Neural progenitor cell (in vitro differentiated cells): ENCODE data around the gene EEF1AKMT3. TPM values are rescaled to one million over a fixed set of nuclear protein-coding genes. Genes with fewer than 3 reads are reported as not detected.
A peak's percentile ranks its signal among the peaks of the same experiment; 100 is the strongest.

Experiments
- DNase-seq: peaks from one replicate; pipeline ENCODE4 v3.0.0-alpha.2; 2016; ENCODE audit warnings: low spot score
- H2AFZ ChIP-seq: fragments of 200-600 bp; sonication (generic); replicated peaks from 2 replicates; pipeline ENCODE4 v1.6.1; 2016; ENCODE audit warnings: antibody characterized with exemption
- H3F3A ChIP-seq: fragments of 200-600 bp; sonication (generic); 2 replicates; pipeline ENCODE4 v1.6.1; 2016; ENCODE audit warnings: antibody characterized with exemption, low read depth
- H3K27ac ChIP-seq: fragments of 200-600 bp; sonication (generic); 2 replicates; pipeline ENCODE4 v1.5.1; 2016; ENCODE audit warnings: mild to moderate bottlenecking
- H3K27me3 ChIP-seq: fragments of 200-600 bp; sonication (generic); 2 replicates; pipeline ENCODE4 v1.6.1; 2016; ENCODE audit warnings: mild to moderate bottlenecking, moderate library complexity
- H3K36me3 ChIP-seq: fragments of 200-600 bp; sonication (generic); 2 replicates; pipeline ENCODE4 v1.5.1; 2016
- H3K4me1 ChIP-seq: fragments of 200-600 bp; sonication (generic); 2 replicates; pipeline ENCODE4 v1.6.1; 2016; ENCODE audit warnings: mixed run types
- H3K4me2 ChIP-seq: fragments of 200-600 bp; sonication (generic); 2 replicates; pipeline ENCODE4 v1.6.1; 2016
- H3K4me3 ChIP-seq: fragments of 200-600 bp; sonication (generic); 2 replicates; pipeline ENCODE4 v1.5.1; 2016
- H3K79me2 ChIP-seq: fragments of 200-600 bp; sonication (generic); 2 replicates; pipeline ENCODE4 v1.6.1; 2016; ENCODE audit warnings: low read depth
- H3K9ac ChIP-seq: fragments of 200-600 bp; sonication (generic); 2 replicates; pipeline ENCODE4 v1.6.1; 2016
- H3K9me3 ChIP-seq: fragments of 200-600 bp; sonication (generic); 2 replicates; pipeline ENCODE4 v1.5.1; 2016; ENCODE audit warnings: low read depth
- H4K20me1 ChIP-seq: fragments of 200-600 bp; sonication (generic); 2 replicates; pipeline ENCODE4 v1.6.1; 2016; ENCODE audit warnings: low read depth
- H3K27ac Mint-ChIP-seq: 3 replicates; pipeline ENCODE4 v1.8.0; 2021; ENCODE audit warnings: mixed read lengths
- H3K27me3 Mint-ChIP-seq: 2 replicates; pipeline ENCODE4 v1.8.0; 2022; ENCODE audit warnings: low read depth, mild to moderate bottlenecking, inconsistent platforms, moderate library complexity, mixed read lengths; ENCODE audit not compliant: insufficient read depth
- H3K36me3 Mint-ChIP-seq: 3 replicates; pipeline ENCODE4 v1.8.0; 2021; ENCODE audit warnings: mixed read lengths
- H3K4me1 Mint-ChIP-seq: 3 replicates; pipeline ENCODE4 v1.8.0; 2021; ENCODE audit warnings: mixed read lengths
- H3K4me3 Mint-ChIP-seq: 3 replicates; pipeline ENCODE4 v1.8.0; 2021; ENCODE audit warnings: mild to moderate bottlenecking, moderate library complexity, mixed read lengths
- H3K9me3 Mint-ChIP-seq: 3 replicates; pipeline ENCODE4 v1.8.0; 2020; ENCODE audit warnings: mixed read lengths
- EZH2 ChIP-seq: fragments of 200-600 bp; sonication (generic); IDR thresholded peaks from 2 replicates; pipeline ENCODE4 v1.6.1; 2017; ENCODE audit warnings: antibody characterized with exemption, mild to moderate bottlenecking, moderate library complexity
- EZH2phosphoT487 ChIP-seq: fragments of 200-600 bp; sonication (generic); IDR thresholded peaks from 2 replicates; pipeline ENCODE4 v1.6.1; 2017; ENCODE audit warnings: antibody characterized with exemption
- total RNA-seq: library from RNA; depleted of rRNA; stranded (reverse); fragments of >200 nt; gene quantifications from 2 replicates; pipeline ENCODE4 v1.2.3, GENCODE V29; 2015; ENCODE audit warnings: low replicate concordance
- TF ChIP-seq, protein P1 (sequence below): fragments of 200-600 bp; sonication (generic); IDR thresholded peaks from 2 replicates; pipeline ENCODE4 v1.5.1; 2017; ENCODE audit warnings: antibody characterized with exemption, mild to moderate bottlenecking

Gene EEF1AKMT3
- total RNA-seq, 1 donor from 2014 or later, result 2.1 TPM

- H3K4me2 ChIP-seq, result no peak overlapping the region
- DNase-seq, result no peak
- H3K4me1 ChIP-seq, result peaks cover 23% of the 10 kb centered on the region
- no peak overlapping the region for H2AFZ ChIP-seq
- Mint-ChIP-seq H3K27ac (no peak overlapping the region), H3K36me3 (peaks cover 10% of the 10 kb centered on the region), H3K9me3 (no peaks in the 10 kb centered on the region), H3K27me3 (peaks cover 15% of the 10 kb centered on the region), H3K4me3 (no peak overlapping the region), H3K4me1 (peaks cover 40% of the 10 kb centered on the region)
- H3K79me2 ChIP-seq, result peaks cover 14% of the 10 kb centered on the region
- no peak overlapping the region for H3K27ac ChIP-seq
- no peak overlapping the region for H3K4me3 ChIP-seq
- peaks cover 68% of the 10 kb centered on the region for H3K27me3 ChIP-seq
- H3K36me3 ChIP-seq, result no peaks in the 10 kb centered on the region
- peaks cover 11% of the 10 kb centered on the region for H4K20me1 ChIP-seq
- H3K9ac ChIP-seq, result no peak overlapping the region
- H3F3A ChIP-seq, result peaks cover 51% of the 10 kb centered on the region
- TF ChIP-seq, protein P1, sequence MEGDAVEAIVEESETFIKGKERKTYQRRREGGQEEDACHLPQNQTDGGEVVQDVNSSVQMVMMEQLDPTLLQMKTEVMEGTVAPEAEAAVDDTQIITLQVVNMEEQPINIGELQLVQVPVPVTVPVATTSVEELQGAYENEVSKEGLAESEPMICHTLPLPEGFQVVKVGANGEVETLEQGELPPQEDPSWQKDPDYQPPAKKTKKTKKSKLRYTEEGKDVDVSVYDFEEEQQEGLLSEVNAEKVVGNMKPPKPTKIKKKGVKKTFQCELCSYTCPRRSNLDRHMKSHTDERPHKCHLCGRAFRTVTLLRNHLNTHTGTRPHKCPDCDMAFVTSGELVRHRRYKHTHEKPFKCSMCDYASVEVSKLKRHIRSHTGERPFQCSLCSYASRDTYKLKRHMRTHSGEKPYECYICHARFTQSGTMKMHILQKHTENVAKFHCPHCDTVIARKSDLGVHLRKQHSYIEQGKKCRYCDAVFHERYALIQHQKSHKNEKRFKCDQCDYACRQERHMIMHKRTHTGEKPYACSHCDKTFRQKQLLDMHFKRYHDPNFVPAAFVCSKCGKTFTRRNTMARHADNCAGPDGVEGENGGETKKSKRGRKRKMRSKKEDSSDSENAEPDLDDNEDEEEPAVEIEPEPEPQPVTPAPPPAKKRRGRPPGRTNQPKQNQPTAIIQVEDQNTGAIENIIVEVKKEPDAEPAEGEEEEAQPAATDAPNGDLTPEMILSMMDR, result no peak
- TF ChIP-seq EZH2 (no peak), EZH2phosphoT487 (no peak)
- H3K9me3 ChIP-seq, result no peaks in the 10 kb centered on the region
Observed at GRCh38 chr12:57741844-57742738, 30.3 kb upstream of the EEF1AKMT3 start.

- Histone ChIP-seq H3K4me3 (no peak overlapping the region), H3F3A (peaks cover 59% of the 10 kb centered on the region), H3K79me2 (peaks cover 16% of the 10 kb centered on the region), H3K4me2 (no peak overlapping the region), H4K20me1 (peaks cover 3% of the 10 kb centered on the region), H3K9ac (no peak overlapping the region), H3K9me3 (no peaks in the 10 kb centered on the region), H3K4me1 (peaks cover 23% of the 10 kb centered on the region), H3K36me3 (no peaks in the 10 kb centered on the region), H3K27ac (no peak overlapping the region), H3K27me3 (peaks cover 51% of the 10 kb centered on the region), H2AFZ (no peak overlapping the region)
- H3K36me3 Mint-ChIP-seq, result peaks cover 19% of the 10 kb centered on the region
- H3K4me1 Mint-ChIP-seq, result peaks cover 40% of the 10 kb centered on the region
- H3K27me3 Mint-ChIP-seq, result peaks cover 17% of the 10 kb centered on the region
- no peaks in the 10 kb centered on the region for H3K9me3 Mint-ChIP-seq
- DNase-seq, result no peak
- peak overlapping the region; percentile 95 for H3K4me3 Mint-ChIP-seq
- TF ChIP-seq EZH2phosphoT487 (no peak), EZH2 (no peak)
- TF ChIP-seq, protein P1, result no peak
- H3K27ac Mint-ChIP-seq, result no peak overlapping the region
Observed at GRCh38 chr12:57743769-57744168, 28.6 kb upstream of the EEF1AKMT3 start.

GRCh38 chr12:57744194-57744776 lies 28.1 kb upstream of the EEF1AKMT3 start:
- no peak for DNase-seq

More at GRCh38 chr12:57744194-57744776, 28.1 kb upstream of the EEF1AKMT3 start:
- H3K4me1 Mint-ChIP-seq, result peaks cover 36% of the 10 kb centered on the region
- peak overlapping the region; percentile 95 for H3K4me3 Mint-ChIP-seq
- H3K9me3 ChIP-seq, result no peaks in the 10 kb centered on the region
- peaks cover 61% of the 10 kb centered on the region for H3F3A ChIP-seq
- no peak overlapping the region for H3K9ac ChIP-seq
- H3K27ac ChIP-seq, result peak overlapping the region; percentile 94
- TF ChIP-seq EZH2, result no peak
- TF ChIP-seq, protein P1, result no peak
- H3K36me3 Mint-ChIP-seq, result peaks cover 24% of the 10 kb centered on the region
- peak overlapping the region; percentile 99 for H3K27ac Mint-ChIP-seq
- H3K9me3 Mint-ChIP-seq, result no peaks in the 10 kb centered on the region
- H3K27me3 ChIP-seq, result peaks cover 46% of the 10 kb centered on the region
- peak overlapping the region; percentile 85 for H2AFZ ChIP-seq
- peak overlapping the region; percentile 87 for H3K4me3 ChIP-seq
- H3K4me1 ChIP-seq, result peaks cover 20% of the 10 kb centered on the region
- peaks cover 2% of the 10 kb centered on the region for H4K20me1 ChIP-seq
- H3K79me2 ChIP-seq, result peaks cover 21% of the 10 kb centered on the region
- H3K36me3 ChIP-seq, result no peaks in the 10 kb centered on the region
- H3K27me3 Mint-ChIP-seq, result peaks cover 13% of the 10 kb centered on the region
- peak overlapping the region; percentile 98 for H3K4me2 ChIP-seq
